Measurements from ENCODE around the gene ATP11A.
A peak's percentile ranks its signal among the peaks of the same experiment; 100 is the strongest.
"Not testable (repeated sequence)": the region's sequence is repeated elsewhere in the genome, so short reads cannot be mapped to it uniquely, and the experiment has no call there.

The ATP11A gene

GRCh38 chr13:112671359-112671758 is 18.5 kb upstream of the ATP11A start:
- DNase-seq = no peak

GRCh38 chr13:112672651-112673284 is 17.1 kb upstream of the ATP11A start:
- no peak for DNase-seq

- DNase-seq = peak; percentile 17
Observed at GRCh38 chr13:112674412-112675365, 15.1 kb upstream of the ATP11A start.

- no peak for DNase-seq
Observed at GRCh38 chr13:112675366-112675756, 14.5 kb upstream of the ATP11A start.

GRCh38 chr13:112677421-112677962 is 12.3 kb upstream of the ATP11A start:
- DNase-seq = not testable (repeated sequence)

GRCh38 chr13:112679381-112679780 is 10.5 kb upstream of the ATP11A start:
- DNase-seq = no peak

GRCh38 chr13:112679932-112680677 is 9.7 kb upstream of the ATP11A start:
- DNase-seq = no peak

- no peak for DNase-seq
Observed at GRCh38 chr13:112680741-112681360, 9.0 kb upstream of the ATP11A start.

GRCh38 chr13:112683581-112683980 is 6.3 kb upstream of the ATP11A start:
- DNase-seq = no peak

- DNase-seq = no peak
Observed at GRCh38 chr13:112684071-112684845, 5.6 kb upstream of the ATP11A start.

- not testable (repeated sequence) for DNase-seq
Observed at GRCh38 chr13:112685189-112685805, 4.5 kb upstream of the ATP11A start.

- no peak for DNase-seq
Observed at GRCh38 chr13:112685896-112686295, 3.9 kb upstream of the ATP11A start.

GRCh38 chr13:112686364-112686763 is 3.5 kb upstream of the ATP11A start:
- DNase-seq = no peak

GRCh38 chr13:112686987-112687386 is 2.9 kb upstream of the ATP11A start:
- DNase-seq = no peak

GRCh38 chr13:112687836-112688559 is 1.8 kb upstream of the ATP11A start:
- no peak for DNase-seq

GRCh38 chr13:112688560-112689302 is 1.1 kb upstream of the ATP11A start:
- DNase-seq = peak; percentile 83

- peak; percentile 40 for DNase-seq
Observed at GRCh38 chr13:112690283-112690929, 568 bp downstream of the ATP11A start.

- no peak for DNase-seq
Observed at GRCh38 chr13:112692104-112692503, 2.3 kb downstream of the ATP11A start.

- no peak for DNase-seq
Observed at GRCh38 chr13:112692586-112692985, 2.7 kb downstream of the ATP11A start.
